ENCODE data around the gene CXorf58.

DNA sequence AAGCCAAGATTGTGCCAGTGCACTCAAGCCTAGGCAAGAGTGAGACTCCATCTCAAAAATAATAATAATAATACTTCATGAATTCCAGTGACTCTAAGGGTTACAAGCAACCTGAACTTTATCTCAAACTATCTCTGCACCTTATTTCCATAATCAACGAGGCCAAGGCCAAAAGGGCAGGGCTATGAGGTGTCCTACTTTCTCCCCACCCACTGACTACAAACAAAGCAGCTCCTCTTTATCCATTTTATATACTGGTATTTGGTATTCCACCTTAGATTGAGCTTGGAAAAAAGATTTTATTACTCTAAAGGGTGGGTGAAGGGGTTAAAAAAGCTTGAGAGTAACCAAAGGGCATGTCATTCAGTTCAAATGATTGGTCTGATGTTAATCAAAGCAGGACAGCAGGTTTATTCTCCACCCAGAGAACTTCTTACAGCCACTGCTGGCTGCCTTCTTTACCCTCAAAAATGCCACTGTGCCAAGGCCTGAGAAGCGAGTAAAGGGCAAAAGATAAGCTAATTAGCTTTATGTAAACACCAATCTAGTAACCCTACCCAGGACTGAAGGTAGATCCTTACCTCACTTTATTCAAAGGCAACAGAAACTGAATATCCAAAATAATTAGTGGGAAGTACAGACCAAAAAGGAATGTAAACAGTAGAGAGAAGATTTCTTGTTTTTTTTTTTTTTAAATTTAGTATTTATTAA lies 28.3 kb upstream of the CXorf58 start:
- TF ChIP-seq CTCF (IDR thresholded peaks at IDR 0.05; ENCODE audit: insufficient read depth, low read length, poor library complexity, severe bottlenecking) (no peak), EZH2phosphoT487 (conservative IDR thresholded peaks at IDR 0.05; ENCODE audit: low read length) (no peak)
